Measurements from ENCODE around the gene CDC5L.

Gene CDC5L

GRCh38 chr6:44375071-44375470, 12.4 kb upstream of the CDC5L start:
- no peak for DNase-seq

- no peak for DNase-seq
Measured at GRCh38 chr6:44377484-44377883, 10.0 kb upstream of the CDC5L start.

GRCh38 chr6:44377971-44378370, 9.5 kb upstream of the CDC5L start:
- no peak for DNase-seq

- DNase-seq, result no peak
Measured at GRCh38 chr6:44381739-44382138, 5.8 kb upstream of the CDC5L start.

GRCh38 chr6:44386364-44386928, 1.1 kb upstream of the CDC5L start:
- DNase-seq, result no peak

- no peak for DNase-seq
Measured at GRCh38 chr6:44386929-44387345, 569 bp upstream of the CDC5L start.

DNA sequence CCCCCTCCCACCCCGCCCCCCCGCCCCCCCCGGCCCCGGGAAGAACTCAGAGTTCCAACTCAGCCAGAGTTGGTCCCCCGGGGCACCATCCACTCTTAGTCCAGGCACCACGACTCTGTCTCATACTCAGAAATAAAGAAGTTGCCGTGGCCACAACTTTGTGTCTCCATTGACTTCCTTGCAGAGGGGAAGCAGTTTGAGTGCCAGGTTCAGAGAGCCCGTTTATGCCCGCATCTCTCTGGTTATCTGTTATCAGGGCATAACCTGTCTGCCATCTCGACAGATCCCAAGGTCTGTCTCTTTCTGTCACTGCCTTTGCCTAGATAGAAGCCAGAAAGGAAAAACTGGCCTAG, 605 bp downstream of the CDC5L start:
- DNase-seq, result no peak

GRCh38 chr6:44388887-44389286, 1.4 kb downstream of the CDC5L start:
- DNase-seq, result no peak

GRCh38 chr6:44390158-44390683, 2.7 kb downstream of the CDC5L start:
- no peak for DNase-seq

- DNase-seq, result no peak
Measured at GRCh38 chr6:44395501-44395900, 8.0 kb downstream of the CDC5L start.

DNA sequence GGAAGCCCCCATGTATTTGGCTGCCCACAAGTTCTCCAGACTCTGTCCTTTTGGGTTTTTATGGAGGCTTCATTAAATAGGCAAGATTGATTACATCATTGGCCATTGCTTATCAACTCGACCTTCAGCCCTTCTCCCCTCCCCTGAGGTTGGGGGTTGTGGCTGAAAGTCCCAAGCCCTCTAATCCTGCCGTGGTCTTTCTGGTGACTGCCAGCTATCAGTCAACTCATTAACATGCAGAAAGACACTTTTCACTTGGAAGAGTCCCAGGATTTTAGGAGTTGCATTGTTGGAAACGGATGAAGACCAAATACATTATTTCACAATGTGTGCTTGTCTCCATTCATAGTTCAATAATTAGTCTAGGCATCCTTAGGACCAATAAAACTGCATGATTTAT, 9.5 kb downstream of the CDC5L start:
- DNase-seq, result no peak

- DNase-seq, result no peak
Measured at GRCh38 chr6:44397424-44398164, 10.1 kb downstream of the CDC5L start.

- DNase-seq, result no peak
Measured at GRCh38 chr6:44399991-44400390, 12.5 kb downstream of the CDC5L start.

- DNase-seq, result no peak
Measured at GRCh38 chr6:44400572-44400971, 13.1 kb downstream of the CDC5L start.

DNA sequence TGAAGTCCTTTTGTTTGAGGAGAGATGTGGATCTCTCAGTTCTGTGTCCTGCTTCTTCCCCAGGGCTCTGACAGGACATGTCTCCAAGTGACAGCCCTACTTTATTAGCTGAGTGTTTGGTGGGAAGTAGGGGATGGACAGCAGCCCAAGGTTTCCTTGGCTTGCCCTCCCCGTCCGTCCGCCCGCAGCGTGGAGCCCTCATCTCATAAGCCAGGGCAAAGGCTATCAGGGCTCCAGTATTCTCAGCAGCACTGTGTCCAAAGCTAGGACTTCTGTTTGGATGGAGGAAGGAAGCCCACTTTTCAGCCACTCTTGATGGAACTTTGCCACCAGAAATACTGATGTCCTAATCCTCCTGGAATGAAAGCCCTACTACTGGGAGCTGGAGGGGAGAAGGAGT, 13.6 kb downstream of the CDC5L start:
- DNase-seq, result no peak

DNA sequence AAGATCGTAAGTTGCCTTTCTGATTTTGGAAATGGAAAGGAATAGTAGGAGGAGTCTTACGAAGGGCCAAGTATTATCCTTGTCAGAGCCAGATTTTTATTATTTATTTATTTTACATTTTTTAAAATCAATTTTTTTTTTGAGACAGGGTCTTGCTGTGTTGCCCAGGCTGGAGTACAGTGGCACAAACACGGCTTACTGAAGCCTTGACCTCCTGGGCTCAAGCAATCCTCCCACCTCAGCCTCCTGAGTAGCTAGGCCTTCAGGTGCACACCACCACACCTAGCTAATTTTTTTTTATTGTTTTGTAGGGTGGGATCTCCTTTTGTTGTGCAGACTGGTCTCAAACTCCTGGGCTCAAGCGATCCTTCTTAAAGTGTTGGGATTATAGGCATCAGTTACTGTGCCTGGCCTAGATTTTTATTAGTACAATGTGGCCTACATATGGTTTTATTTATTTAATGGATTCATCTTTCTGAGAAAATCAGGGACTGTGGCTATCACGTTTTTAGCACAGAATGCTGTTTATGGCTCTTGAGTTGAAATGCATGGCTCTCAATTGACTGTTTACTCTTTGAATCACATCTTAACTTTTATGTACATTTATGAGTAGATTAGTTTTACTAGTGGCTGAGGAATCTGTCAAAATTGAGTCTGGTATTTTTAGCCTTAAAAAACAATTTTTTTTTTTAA, 16.7 kb downstream of the CDC5L start:
- DNase-seq, result no peak

DNA sequence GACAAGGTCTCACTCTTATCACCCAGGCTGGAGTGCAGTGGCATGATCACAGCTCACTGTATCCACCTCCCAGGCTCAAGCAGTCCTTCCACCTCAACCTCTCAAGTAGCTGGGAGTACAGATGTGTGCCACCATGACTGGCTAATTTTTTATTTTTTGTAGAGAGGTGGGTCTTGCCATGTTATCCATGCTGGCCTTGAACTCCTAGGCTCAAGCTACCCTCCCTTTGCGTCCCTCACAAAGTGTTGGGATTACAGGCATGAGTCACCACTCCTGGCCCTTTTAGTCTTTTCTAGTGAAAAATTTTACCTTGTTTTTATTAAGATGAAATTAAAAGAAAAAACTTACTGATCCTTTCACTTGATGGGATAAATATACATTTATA, 17.2 kb downstream of the CDC5L start:
- no peak for DNase-seq

DNA sequence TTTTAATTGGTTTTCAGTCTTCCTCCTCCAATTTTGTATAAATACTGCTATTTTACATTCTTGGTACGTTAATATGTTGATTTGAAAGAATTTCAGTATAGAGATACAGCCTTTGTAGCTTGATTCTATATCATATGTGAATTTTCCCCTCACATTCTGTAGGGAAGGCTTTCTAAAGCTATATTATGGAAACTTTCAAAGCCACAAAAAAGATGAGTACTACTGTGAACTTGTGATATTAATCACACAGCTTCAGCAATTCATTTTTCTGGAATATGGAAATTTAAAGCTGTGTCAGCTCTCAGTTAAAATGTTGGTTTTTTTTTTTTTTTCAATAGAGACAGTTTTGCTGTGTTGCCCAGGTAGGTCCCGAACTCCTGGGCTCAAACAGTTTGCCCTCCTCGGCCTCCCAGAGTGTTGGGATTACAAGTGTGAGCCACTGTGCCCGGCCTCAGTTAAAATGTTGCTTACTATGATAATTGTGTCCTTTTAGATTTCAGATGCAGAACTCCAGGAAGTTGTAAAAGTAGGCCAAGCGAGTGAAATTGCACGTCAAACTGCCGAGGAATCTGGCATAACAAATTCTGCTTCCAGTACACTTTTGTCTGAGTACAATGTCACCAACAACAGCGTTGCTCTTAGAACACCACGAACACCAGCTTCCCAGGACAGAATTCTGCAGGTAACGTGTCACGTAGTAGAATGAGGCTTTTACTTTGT, 20.6 kb downstream of the CDC5L start:
- DNase-seq, result no peak

DNA sequence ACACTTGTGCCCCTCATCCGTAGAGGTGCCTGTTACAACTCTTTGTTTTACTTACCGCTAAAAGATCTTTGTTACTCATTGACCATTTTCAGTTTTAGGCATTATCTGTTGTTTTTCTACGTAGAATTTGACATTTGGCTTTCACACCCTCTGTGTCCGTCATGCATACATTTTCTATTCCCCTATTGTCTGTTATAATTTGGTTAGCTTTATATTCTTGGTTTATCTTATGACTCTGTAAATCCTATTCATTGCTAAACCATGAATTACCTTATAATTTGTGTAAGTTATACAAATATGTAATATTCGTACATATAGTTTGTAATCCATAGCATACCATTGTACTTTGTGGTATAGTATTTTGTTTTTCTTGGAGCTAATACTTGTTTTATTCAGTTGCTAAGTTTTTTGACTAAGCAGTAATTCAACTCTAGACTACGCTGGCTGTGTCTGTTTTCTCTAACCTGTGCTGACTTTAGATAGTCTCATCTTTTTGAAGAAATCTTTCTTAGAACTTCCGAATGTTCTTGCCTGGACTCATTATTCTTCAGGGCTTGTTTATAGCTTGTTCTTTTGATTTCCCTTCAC, 21.8 kb downstream of the CDC5L start:
- DNase-seq, result no peak

DNA sequence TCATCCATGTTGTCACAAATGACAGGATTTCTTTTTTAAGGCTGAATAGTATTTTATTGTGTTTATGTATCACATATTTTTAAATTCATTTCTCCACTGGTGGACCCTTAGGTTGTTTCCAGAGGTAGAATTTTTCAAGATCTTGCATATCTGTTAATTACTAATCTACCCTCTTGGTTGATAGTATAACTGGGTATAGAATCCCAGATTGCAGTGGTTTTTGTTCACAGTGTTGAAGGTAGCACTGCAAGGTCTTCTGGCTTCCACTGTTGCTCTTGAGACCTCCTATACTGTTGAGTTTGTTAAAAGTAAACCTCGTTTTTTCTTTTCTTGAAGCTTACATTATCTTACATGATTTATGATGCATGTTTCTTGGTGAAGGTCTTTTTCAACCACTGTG, 22.9 kb downstream of the CDC5L start:
- no peak for DNase-seq

- DNase-seq, result no peak
Measured at GRCh38 chr6:44411141-44411540, 23.6 kb downstream of the CDC5L start.

DNA sequence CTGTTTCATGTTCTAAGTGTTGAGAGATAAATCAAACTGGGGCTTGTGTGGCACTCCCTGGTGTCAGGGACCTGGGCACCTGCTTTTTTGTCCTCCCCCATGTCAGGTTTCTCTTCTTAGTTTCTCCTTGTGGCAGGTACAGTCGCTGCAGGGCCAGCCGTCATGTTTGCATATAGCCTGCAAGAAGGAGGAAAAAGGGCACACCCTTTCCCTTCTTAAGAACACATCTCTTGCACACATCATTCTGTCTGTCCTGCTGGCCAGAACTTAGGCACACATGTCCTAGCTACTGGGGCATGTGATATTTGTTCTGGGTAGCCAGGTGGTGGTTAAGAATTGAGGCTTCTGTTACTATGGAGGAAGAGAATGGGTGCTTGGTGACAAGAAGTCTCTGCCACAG, 27.9 kb downstream of the CDC5L start:
- DNase-seq, result no peak

DNA sequence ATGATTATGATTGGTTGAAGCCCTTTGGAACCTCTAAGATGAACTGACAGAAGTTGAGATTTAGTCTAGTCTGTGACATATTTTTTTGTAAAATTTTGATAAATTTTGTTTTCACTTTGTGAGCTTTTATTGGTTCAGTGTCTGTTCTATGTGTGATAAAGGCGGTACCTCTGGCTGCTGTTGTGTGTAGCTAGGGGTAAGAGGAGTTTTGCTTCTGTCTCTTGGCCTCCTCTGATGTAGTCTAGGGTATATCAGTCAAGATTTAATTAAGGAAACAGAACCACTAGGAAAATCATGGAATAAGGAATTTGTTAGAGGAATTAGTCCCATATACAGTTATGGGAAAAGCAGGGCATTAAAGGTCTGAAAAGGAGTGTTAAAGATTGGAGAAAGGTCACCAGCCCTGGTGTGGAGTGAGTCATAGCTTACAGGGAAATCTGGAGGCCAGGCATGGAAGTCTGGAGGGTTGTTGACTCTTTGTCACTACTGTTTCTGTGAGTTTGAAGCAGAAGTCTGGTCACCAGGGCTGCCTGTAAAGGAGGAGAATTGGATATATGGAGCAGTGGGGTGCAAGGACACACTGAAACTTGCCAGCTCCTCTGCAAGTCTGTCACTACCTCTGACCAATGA, 28.5 kb downstream of the CDC5L start:
- DNase-seq, result no peak

All from cerebellar nuclear complex (tissue), 1 donor.